ENCODE results near the gene NTHL1.

NTHL1 gene

DNA sequence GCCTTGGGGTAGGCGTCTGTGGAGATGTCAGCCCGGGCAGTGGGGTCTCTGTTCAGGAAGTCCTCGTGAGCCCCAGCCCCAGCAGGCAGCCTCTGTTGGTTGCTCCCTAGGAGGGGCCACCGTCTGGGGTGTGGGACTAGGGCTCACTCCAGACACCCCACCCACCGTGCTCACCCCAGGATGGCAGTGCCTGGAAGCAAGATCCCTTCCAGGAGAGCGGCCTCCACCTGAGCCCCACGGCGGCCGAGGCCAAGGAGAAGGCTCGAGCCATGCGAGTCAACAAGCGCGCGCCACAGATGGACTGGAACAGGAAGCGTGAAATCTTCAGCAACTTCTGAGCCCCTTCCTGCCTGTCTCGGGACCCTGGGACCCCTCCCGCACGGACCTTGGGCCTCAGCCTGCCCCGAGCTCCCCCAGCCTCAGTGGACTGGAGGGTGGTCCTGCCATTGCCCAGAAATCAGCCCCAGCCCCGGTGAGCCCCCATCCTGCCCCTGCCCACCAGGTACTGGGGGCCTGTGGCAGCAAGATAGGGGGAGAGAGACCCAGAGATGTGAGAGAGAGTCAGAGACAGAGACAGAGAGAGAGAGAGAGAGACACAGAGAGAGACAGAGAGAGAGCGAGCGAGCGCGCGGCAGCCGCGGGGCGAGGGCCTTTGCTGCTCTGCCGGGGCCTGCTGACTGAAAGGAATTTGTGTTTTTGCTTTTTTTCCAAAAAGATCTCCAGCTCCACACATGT, 9.8 kb downstream of the NTHL1 start:
- H3F3A ChIP-seq (ENCODE audit: control insufficient read depth, insufficient read depth), result no peaks in the 10 kb centered on the region
- H3K9me3 ChIP-seq (ENCODE audit: control insufficient read depth, insufficient read depth, low read length), result no peaks in the 10 kb centered on the region
- no peak overlapping the region for H3K4me3 ChIP-seq (ENCODE audit: low read length)
- H3K4me2 ChIP-seq (ENCODE audit: low read length), result no peak overlapping the region
- H3K27ac ChIP-seq (ENCODE audit: low read depth, low read length), result no peak overlapping the region
- no peaks in the 10 kb centered on the region for H3K9me2 ChIP-seq (replicated peaks; ENCODE audit: control insufficient read depth, low read length)
- no peaks in the 10 kb centered on the region for H3K36me3 ChIP-seq (ENCODE audit: control insufficient read depth, low read length)
- TF ChIP-seq, protein P1, sequence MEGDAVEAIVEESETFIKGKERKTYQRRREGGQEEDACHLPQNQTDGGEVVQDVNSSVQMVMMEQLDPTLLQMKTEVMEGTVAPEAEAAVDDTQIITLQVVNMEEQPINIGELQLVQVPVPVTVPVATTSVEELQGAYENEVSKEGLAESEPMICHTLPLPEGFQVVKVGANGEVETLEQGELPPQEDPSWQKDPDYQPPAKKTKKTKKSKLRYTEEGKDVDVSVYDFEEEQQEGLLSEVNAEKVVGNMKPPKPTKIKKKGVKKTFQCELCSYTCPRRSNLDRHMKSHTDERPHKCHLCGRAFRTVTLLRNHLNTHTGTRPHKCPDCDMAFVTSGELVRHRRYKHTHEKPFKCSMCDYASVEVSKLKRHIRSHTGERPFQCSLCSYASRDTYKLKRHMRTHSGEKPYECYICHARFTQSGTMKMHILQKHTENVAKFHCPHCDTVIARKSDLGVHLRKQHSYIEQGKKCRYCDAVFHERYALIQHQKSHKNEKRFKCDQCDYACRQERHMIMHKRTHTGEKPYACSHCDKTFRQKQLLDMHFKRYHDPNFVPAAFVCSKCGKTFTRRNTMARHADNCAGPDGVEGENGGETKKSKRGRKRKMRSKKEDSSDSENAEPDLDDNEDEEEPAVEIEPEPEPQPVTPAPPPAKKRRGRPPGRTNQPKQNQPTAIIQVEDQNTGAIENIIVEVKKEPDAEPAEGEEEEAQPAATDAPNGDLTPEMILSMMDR (IDR thresholded peaks at IDR 0.05; ENCODE audit: low read depth, low read length, poor library complexity, severe bottlenecking), result no peak
- no peak for TF ChIP-seq EZH2phosphoT487 (IDR thresholded peaks at IDR 0.05; ENCODE audit: borderline replicate concordance, low read length)
- no peaks in the 10 kb centered on the region for H3K4me1 ChIP-seq (ENCODE audit: control insufficient read depth, low read length)
- no peaks in the 10 kb centered on the region for H3K79me2 ChIP-seq (ENCODE audit: control insufficient read depth, low read length)
- peaks cover 12% of the 10 kb centered on the region for H3K27me3 ChIP-seq (ENCODE audit: control insufficient read depth, low read length)
- no peaks in the 10 kb centered on the region for H4K20me1 ChIP-seq (ENCODE audit: control insufficient read depth, insufficient read depth, low read depth, low read length)

DNA sequence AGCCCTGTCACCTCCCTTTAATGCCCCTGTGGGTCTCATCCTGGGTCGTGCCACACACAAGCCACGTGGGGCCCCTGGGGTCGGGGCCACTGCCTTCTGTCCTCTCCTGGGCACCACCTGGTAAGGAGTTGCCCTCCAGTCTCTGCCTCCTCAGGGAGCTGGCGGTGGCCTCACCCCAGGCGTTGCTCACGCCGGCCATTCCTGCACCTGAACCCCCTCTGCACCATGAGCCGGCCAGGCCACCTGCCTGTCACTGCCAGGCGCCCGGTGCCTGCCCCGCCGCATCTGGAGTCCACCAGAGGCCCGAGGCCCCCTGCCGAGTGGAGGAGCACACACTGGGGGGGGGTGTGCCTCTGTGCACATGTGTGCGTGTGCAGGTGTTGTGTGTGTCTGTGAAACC, 10.5 kb downstream of the NTHL1 start:
- Histone ChIP-seq H3K4me1 (ENCODE audit: control insufficient read depth, low read length) (no peaks in the 10 kb centered on the region), H3K79me2 (ENCODE audit: control insufficient read depth, low read length) (no peaks in the 10 kb centered on the region), H3K27me3 (ENCODE audit: control insufficient read depth, low read length) (peaks cover 18% of the 10 kb centered on the region), H3K9me3 (ENCODE audit: control insufficient read depth, insufficient read depth, low read length) (no peaks in the 10 kb centered on the region), H3K4me2 (ENCODE audit: low read length) (no peak overlapping the region), H3K9me2 (replicated peaks; ENCODE audit: control insufficient read depth, low read length) (no peaks in the 10 kb centered on the region), H3K36me3 (ENCODE audit: control insufficient read depth, low read length) (no peaks in the 10 kb centered on the region), H3K4me3 (ENCODE audit: low read length) (no peak overlapping the region), H3K27ac (ENCODE audit: low read depth, low read length) (no peak overlapping the region), H4K20me1 (ENCODE audit: control insufficient read depth, insufficient read depth, low read depth, low read length) (no peaks in the 10 kb centered on the region), H3F3A (ENCODE audit: control insufficient read depth, insufficient read depth) (no peaks in the 10 kb centered on the region)
- TF ChIP-seq EZH2phosphoT487 (IDR thresholded peaks at IDR 0.05; ENCODE audit: borderline replicate concordance, low read length), result no peak
- TF ChIP-seq, protein P1 (IDR thresholded peaks at IDR 0.05; ENCODE audit: low read depth, low read length, poor library complexity, severe bottlenecking), result no peak

DNA sequence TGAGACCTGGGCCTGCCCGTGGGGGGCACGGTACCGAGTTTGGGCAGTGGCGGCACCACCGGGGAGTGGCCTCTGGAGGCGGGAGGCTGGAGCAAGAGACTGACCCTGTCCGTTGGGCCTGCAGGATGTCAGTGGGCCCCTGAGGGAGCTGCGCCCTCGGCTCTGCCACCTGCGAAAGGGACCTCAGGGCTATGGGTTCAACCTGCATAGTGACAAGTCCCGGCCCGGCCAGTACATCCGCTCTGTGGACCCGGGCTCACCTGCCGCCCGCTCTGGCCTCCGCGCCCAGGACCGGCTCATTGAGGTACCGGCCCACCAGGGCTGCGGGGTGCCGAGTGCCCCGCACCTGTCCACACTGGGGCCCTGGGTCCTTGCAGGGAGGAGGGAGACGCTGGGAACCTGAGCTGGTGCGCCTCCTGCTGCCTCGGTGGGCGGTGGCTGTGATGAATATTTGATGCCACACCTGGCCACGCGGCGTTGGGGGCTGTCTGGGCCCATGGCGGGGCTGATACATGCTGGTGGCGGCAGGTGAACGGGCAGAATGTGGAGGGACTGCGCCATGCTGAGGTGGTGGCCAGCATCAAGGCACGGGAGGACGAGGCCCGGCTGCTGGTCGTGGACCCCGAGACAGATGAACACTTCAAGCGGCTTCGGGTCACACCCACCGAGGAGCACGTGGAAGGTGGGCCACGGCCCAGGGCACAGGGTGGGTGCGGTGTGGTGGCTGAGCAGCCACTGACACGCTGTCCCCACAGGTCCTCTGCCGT, 11.3 kb downstream of the NTHL1 start:
- H3K27me3 ChIP-seq (ENCODE audit: control insufficient read depth, low read length), result peaks cover 21% of the 10 kb centered on the region
- no peaks in the 10 kb centered on the region for H3K9me2 ChIP-seq (replicated peaks; ENCODE audit: control insufficient read depth, low read length)
- no peak overlapping the region for H3K4me2 ChIP-seq (ENCODE audit: low read length)
- no peaks in the 10 kb centered on the region for H3K36me3 ChIP-seq (ENCODE audit: control insufficient read depth, low read length)
- H3F3A ChIP-seq (ENCODE audit: control insufficient read depth, insufficient read depth), result no peaks in the 10 kb centered on the region
- TF ChIP-seq, protein P1 (IDR thresholded peaks at IDR 0.05; ENCODE audit: low read depth, low read length, poor library complexity, severe bottlenecking), result no peak
- no peak for TF ChIP-seq EZH2phosphoT487 (IDR thresholded peaks at IDR 0.05; ENCODE audit: borderline replicate concordance, low read length)
- H3K4me1 ChIP-seq (ENCODE audit: control insufficient read depth, low read length), result no peaks in the 10 kb centered on the region
- no peak overlapping the region for H3K27ac ChIP-seq (ENCODE audit: low read depth, low read length)
- H3K4me3 ChIP-seq (ENCODE audit: low read length), result no peak overlapping the region
- H4K20me1 ChIP-seq (ENCODE audit: control insufficient read depth, insufficient read depth, low read depth, low read length), result no peaks in the 10 kb centered on the region
- H3K9me3 ChIP-seq (ENCODE audit: control insufficient read depth, insufficient read depth, low read length), result no peaks in the 10 kb centered on the region
- H3K79me2 ChIP-seq (ENCODE audit: control insufficient read depth, low read length), result no peaks in the 10 kb centered on the region

Measured in DOHH2 (cell line).